ENCODE data around the gene TBC1D2. TPM values are rescaled to one million over a fixed set of nuclear protein-coding genes. Genes with fewer than 3 reads are reported as not detected.

TBC1D2 gene
- total and polyA plus RNA-seq, 2 experiments from 2014 or later, result 3.7 to 6.8 TPM

DNA sequence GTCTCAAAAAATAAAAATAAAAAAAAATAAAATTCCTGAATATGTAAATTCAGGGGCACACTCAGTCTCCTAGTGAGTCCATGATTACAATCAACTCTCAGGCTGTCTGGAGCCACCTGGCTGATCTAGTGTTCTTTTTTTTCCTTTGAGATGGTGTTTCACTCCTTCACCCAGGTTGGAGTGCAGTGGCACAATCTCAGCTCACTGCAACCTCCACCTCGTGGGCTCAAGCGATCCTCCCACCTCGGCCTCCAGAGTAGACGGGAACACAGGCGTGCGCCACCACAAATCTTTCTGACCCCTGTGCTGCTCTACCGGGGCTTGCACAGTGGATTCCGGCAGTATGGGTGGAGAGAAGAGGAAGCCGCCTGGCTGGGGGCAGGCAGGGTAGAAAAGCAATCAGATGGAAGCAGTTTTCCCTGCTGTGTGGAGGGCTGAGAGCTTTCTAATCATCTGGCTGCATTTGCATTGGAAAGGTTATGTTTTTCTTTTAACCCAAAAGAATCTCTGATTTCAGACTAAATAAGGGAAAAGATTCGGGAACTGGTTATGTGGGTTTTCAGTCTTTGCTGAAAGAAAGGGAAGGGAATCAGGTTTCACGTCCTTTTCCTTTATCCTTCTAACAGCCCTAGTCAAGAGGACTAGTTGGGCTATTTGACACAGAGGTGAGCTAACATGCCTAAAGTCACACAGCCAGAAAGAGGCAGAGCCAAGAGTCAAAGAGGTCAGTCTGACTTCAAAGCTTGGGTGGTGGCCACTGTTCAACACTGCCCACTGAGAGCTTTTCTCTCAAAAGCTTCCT is 36.7 kb downstream of the TBC1D2 start:
- Mint-ChIP-seq H3K27me3 (ENCODE audit: insufficient read depth, low read depth, poor library complexity) (peaks cover 17% of the 10 kb centered on the region), H3K9me3 (no peaks in the 10 kb centered on the region), H3K4me1 (peaks cover 63% of the 10 kb centered on the region), H3K4me3 (peak overlapping the region; percentile 31), H3K27ac (peak overlapping the region; percentile 96), H3K36me3 (ENCODE audit: low read depth) (peaks cover 29% of the 10 kb centered on the region)
- peak overlapping the region; percentile 2; the same call in 1 of the 2 replicates for H3K4me3 ChIP-seq
- H3K79me2 ChIP-seq (replicated peaks; ENCODE audit: insufficient read depth), result no peaks in the 10 kb centered on the region
- no peak for TF ChIP-seq ZNF331 (CRISPR knock-in tag; IDR thresholded peaks at IDR 0.05; ENCODE audit: low read depth)
- TF ChIP-seq, protein P1, sequence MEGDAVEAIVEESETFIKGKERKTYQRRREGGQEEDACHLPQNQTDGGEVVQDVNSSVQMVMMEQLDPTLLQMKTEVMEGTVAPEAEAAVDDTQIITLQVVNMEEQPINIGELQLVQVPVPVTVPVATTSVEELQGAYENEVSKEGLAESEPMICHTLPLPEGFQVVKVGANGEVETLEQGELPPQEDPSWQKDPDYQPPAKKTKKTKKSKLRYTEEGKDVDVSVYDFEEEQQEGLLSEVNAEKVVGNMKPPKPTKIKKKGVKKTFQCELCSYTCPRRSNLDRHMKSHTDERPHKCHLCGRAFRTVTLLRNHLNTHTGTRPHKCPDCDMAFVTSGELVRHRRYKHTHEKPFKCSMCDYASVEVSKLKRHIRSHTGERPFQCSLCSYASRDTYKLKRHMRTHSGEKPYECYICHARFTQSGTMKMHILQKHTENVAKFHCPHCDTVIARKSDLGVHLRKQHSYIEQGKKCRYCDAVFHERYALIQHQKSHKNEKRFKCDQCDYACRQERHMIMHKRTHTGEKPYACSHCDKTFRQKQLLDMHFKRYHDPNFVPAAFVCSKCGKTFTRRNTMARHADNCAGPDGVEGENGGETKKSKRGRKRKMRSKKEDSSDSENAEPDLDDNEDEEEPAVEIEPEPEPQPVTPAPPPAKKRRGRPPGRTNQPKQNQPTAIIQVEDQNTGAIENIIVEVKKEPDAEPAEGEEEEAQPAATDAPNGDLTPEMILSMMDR (conservative IDR thresholded peaks at IDR 0.05; ENCODE audit: low read depth in 2 of 2), result no peak
- peak; percentile 44; the same call in 1 of the 2 replicates for TF ChIP-seq POLR2AphosphoS5 (IDR thresholded peaks at IDR 0.05; ENCODE audit: low read depth)
- 0 out of 2 replicates have a peak, but pooled peaks have one; percentile 50 for TF ChIP-seq ZNF114 (CRISPR knock-in tag; IDR thresholded peaks at IDR 0.05)
- no peak for TF ChIP-seq CREB1 (CRISPR knock-in tag; IDR thresholded peaks at IDR 0.05; ENCODE audit: low read depth)
- TF ChIP-seq, protein P2, sequence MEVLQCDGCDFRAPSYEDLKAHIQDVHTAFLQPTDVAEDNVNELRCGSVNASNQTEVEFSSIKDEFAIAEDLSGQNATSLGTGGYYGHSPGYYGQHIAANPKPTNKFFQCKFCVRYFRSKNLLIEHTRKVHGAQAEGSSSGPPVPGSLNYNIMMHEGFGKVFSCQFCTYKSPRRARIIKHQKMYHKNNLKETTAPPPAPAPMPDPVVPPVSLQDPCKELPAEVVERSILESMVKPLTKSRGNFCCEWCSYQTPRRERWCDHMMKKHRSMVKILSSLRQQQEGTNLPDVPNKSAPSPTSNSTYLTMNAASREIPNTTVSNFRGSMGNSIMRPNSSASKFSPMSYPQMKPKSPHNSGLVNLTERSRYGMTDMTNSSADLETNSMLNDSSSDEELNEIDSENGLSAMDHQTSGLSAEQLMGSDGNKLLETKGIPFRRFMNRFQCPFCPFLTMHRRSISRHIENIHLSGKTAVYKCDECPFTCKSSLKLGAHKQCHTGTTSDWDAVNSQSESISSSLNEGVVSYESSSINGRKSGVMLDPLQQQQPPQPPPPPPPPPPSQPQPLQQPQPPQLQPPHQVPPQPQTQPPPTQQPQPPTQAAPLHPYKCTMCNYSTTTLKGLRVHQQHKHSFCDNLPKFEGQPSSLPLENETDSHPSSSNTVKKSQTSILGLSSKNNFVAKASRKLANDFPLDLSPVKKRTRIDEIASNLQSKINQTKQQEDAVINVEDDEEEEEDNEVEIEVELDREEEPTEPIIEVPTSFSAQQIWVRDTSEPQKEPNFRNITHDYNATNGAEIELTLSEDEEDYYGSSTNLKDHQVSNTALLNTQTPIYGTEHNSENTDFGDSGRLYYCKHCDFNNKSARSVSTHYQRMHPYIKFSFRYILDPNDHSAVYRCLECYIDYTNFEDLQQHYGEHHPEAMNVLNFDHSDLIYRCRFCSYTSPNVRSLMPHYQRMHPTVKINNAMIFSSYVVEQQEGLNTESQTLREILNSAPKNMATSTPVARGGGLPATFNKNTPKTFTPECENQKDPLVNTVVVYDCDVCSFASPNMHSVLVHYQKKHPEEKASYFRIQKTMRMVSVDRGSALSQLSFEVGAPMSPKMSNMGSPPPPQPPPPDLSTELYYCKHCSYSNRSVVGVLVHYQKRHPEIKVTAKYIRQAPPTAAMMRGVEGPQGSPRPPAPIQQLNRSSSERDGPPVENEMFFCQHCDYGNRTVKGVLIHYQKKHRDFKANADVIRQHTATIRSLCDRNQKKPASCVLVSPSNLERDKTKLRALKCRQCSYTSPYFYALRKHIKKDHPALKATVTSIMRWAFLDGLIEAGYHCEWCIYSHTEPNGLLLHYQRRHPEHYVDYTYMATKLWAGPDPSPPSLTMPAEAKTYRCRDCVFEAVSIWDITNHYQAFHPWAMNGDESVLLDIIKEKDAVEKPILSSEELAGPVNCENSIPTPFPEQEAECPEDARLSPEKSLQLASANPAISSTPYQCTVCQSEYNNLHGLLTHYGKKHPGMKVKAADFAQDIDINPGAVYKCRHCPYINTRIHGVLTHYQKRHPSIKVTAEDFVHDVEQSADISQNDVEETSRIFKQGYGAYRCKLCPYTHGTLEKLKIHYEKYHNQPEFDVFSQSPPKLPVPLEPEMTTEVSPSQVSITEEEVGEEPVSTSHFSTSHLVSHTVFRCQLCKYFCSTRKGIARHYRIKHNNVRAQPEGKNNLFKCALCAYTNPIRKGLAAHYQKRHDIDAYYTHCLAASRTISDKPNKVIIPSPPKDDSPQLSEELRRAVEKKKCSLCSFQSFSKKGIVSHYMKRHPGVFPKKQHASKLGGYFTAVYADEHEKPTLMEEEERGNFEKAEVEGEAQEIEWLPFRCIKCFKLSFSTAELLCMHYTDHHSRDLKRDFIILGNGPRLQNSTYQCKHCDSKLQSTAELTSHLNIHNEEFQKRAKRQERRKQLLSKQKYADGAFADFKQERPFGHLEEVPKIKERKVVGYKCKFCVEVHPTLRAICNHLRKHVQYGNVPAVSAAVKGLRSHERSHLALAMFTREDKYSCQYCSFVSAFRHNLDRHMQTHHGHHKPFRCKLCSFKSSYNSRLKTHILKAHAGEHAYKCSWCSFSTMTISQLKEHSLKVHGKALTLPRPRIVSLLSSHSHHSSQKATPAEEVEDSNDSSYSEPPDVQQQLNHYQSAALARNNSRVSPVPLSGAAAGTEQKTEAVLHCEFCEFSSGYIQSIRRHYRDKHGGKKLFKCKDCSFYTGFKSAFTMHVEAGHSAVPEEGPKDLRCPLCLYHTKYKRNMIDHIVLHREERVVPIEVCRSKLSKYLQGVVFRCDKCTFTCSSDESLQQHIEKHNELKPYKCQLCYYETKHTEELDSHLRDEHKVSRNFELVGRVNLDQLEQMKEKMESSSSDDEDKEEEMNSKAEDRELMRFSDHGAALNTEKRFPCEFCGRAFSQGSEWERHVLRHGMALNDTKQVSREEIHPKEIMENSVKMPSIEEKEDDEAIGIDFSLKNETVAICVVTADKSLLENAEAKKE (CRISPR knock-in tag; IDR thresholded peaks at IDR 0.05), result peak; percentile 50; the same call in 1 of the 2 replicates
- TF ChIP-seq STAT1 (IDR thresholded peaks at IDR 0.05; ENCODE audit: unreplicated experiment), result no peak
- TF ChIP-seq NANOG (IDR thresholded peaks at IDR 0.05; ENCODE audit: borderline replicate concordance), result 0 out of 2 replicates have a peak, but pooled peaks have one; percentile 2
- DNase-seq (ENCODE audit: low spot score), result peak; percentile 92
- H3F3A ChIP-seq (replicated peaks; ENCODE audit: low read depth), result peaks cover 18% of the 10 kb centered on the region
- H3K36me3 ChIP-seq (ENCODE audit: insufficient read depth), result no peaks in the 10 kb centered on the region
- ATAC-seq, result peak; percentile 86
- H2AFZ ChIP-seq, result no peak overlapping the region
- H3K27ac ChIP-seq (ENCODE audit: low read depth), result peak overlapping the region; percentile 90
- no peaks in the 10 kb centered on the region for H3K27me3 ChIP-seq (ENCODE audit: insufficient read depth)
- H3K4me1 ChIP-seq (ENCODE audit: insufficient read depth), result peaks cover 31% of the 10 kb centered on the region
- peak overlapping the region; percentile 8; the same call in 1 of the 2 replicates for H3K4me2 ChIP-seq
- H3K9me2 ChIP-seq (ENCODE audit: insufficient read depth), result no peaks in the 10 kb centered on the region
- H4K20me1 ChIP-seq (replicated peaks; ENCODE audit: insufficient read depth), result no peaks in the 10 kb centered on the region
